ENCODE results near the gene TRAPPC11. TPM values are rescaled to one million over a fixed set of nuclear protein-coding genes. Genes with fewer than 3 reads are reported as not detected.

TRAPPC11 gene
- polyA plus RNA-seq, 1 experiment, result 21.2 TPM

GRCh38 chr4:183632689-183633088 is 26.4 kb upstream of the TRAPPC11 start:
- no peak for TF ChIP-seq CTCF (IDR thresholded peaks at IDR 0.05; ENCODE audit: insufficient read depth, low read depth, low read length)
- no peak for DNase-seq (ENCODE audit: low read depth)
- Histone ChIP-seq H3K27me3 (ENCODE audit: control insufficient read depth, insufficient read depth, low read length) (no peaks in the 10 kb centered on the region), H3K36me3 (ENCODE audit: control insufficient read depth, insufficient read depth, low read length) (no peaks in the 10 kb centered on the region), H3K4me3 (ENCODE audit: low read depth, low read length) (no peak overlapping the region)
- ChIA-PET CTCF (no interaction called here), POLR2A (no interaction called here)

- ChIA-PET CTCF (interaction anchor here (0.7 kb wide), 1 partner anchor 16 kb away, joined by 3 read pairs; no protein-coding TSS in a partner anchor), POLR2A (no interaction called here)
- no peak overlapping the region for H3K4me3 ChIP-seq (ENCODE audit: low read depth, low read length)
- TF ChIP-seq CTCF (IDR thresholded peaks at IDR 0.05; ENCODE audit: insufficient read depth, low read depth, low read length), result no peak
- no peaks in the 10 kb centered on the region for H3K36me3 ChIP-seq (ENCODE audit: control insufficient read depth, insufficient read depth, low read length)
- H3K27me3 ChIP-seq (ENCODE audit: control insufficient read depth, insufficient read depth, low read length), result no peaks in the 10 kb centered on the region
- DNase-seq (ENCODE audit: low read depth), result no peak
Measured at GRCh38 chr4:183633476-183634400, 25.4 kb upstream of the TRAPPC11 start.

- ChIA-PET CTCF (interaction anchor here (1.4 to 1.6 kb wide), 2 partner anchors 11 to 22 kb away, joined by 3 to 4 read pairs; no protein-coding TSS in a partner anchor), POLR2A (no interaction called here)
- no peak for TF ChIP-seq CTCF (IDR thresholded peaks at IDR 0.05; ENCODE audit: insufficient read depth, low read depth, low read length)
- no peak for DNase-seq (ENCODE audit: low read depth)
- Histone ChIP-seq H3K27me3 (ENCODE audit: control insufficient read depth, insufficient read depth, low read length) (no peaks in the 10 kb centered on the region), H3K4me3 (ENCODE audit: low read depth, low read length) (no peak overlapping the region), H3K36me3 (ENCODE audit: control insufficient read depth, insufficient read depth, low read length) (no peaks in the 10 kb centered on the region)
Measured at GRCh38 chr4:183635321-183635720, 23.8 kb upstream of the TRAPPC11 start.

GRCh38 chr4:183635741-183636140 is 23.4 kb upstream of the TRAPPC11 start:
- no peak for DNase-seq (ENCODE audit: low read depth)
- Histone ChIP-seq H3K36me3 (ENCODE audit: control insufficient read depth, insufficient read depth, low read length) (no peaks in the 10 kb centered on the region), H3K27me3 (ENCODE audit: control insufficient read depth, insufficient read depth, low read length) (no peaks in the 10 kb centered on the region), H3K4me3 (ENCODE audit: low read depth, low read length) (no peak overlapping the region)
- no peak for TF ChIP-seq CTCF (IDR thresholded peaks at IDR 0.05; ENCODE audit: insufficient read depth, low read depth, low read length)
- ChIA-PET CTCF (interaction anchor here (1.4 to 1.6 kb wide), 2 partner anchors 11 to 22 kb away, joined by 3 to 4 read pairs; no protein-coding TSS in a partner anchor), POLR2A (no interaction called here)

GRCh38 chr4:183636503-183636902 is 22.6 kb upstream of the TRAPPC11 start:
- Histone ChIP-seq H3K27me3 (ENCODE audit: control insufficient read depth, insufficient read depth, low read length) (no peaks in the 10 kb centered on the region), H3K4me3 (ENCODE audit: low read depth, low read length) (no peak overlapping the region), H3K36me3 (ENCODE audit: control insufficient read depth, insufficient read depth, low read length) (no peaks in the 10 kb centered on the region)
- no peak for TF ChIP-seq CTCF (IDR thresholded peaks at IDR 0.05; ENCODE audit: insufficient read depth, low read depth, low read length)
- POLR2A ChIA-PET, result interaction anchor here (0.6 kb wide), 1 partner anchor 168 kb away, joined by 3 read pairs; no protein-coding TSS in a partner anchor
- CTCF ChIA-PET, result interaction anchor here (1.6 kb wide), 1 partner anchor 10 kb away, joined by 4 read pairs; no protein-coding TSS in a partner anchor
- no peak for DNase-seq (ENCODE audit: low read depth)
